ENCODE measurements around the gene MOGAT1. TPM values are rescaled to one million over a fixed set of nuclear protein-coding genes. Genes with fewer than 3 reads are reported as not detected.
A peak's percentile ranks its signal among the peaks of the same experiment; 100 is the strongest.

The MOGAT1 gene
- total and polyA plus RNA-seq, 2 of the 13 experiments (the other 11 are each of a cell fraction or from before 2014, with no cell fraction given), result 0.98 to 4.3 TPM

- TF ChIP-seq LBX2 (CRISPR knock-in tag; IDR thresholded peaks at IDR 0.05; ENCODE audit: borderline replicate concordance), result no peak
- TF ChIP-seq FLYWCH1 (CRISPR knock-in tag; IDR thresholded peaks at IDR 0.05), result 0 out of 2 replicates have a peak, but pooled peaks have one; percentile 56
- no peak for TF ChIP-seq ARNT (IDR thresholded peaks at IDR 0.05)
- no peak for TF ChIP-seq ELF1 (CRISPR knock-in tag; IDR thresholded peaks at IDR 0.05)
- TF ChIP-seq RCOR2 (CRISPR knock-in tag; IDR thresholded peaks at IDR 0.05), result no peak
- peak; percentile 39; the same call in 1 of the 2 replicates for TF ChIP-seq SNAPC4 (CRISPR knock-in tag; IDR thresholded peaks at IDR 0.05)
- TF ChIP-seq ZNF331 (CRISPR knock-in tag; IDR thresholded peaks at IDR 0.05), result no peak
- no peak for TF ChIP-seq ADNP (CRISPR knock-in tag; IDR thresholded peaks at IDR 0.05)
- TF ChIP-seq NR0B2 (CRISPR knock-in tag; IDR thresholded peaks at IDR 0.05), result peak; percentile 41; the same call in 1 of the 2 replicates
- TF ChIP-seq PCBP2 (optimal IDR thresholded peaks at IDR 0.05; ENCODE audit: low read depth, low read length, poor library complexity, severe bottlenecking), result peak; percentile 37
- TF ChIP-seq ZNF589 (CRISPR knock-in tag; conservative IDR thresholded peaks at IDR 0.05), result no peak
- peak; percentile 4; the same call in 1 of the 2 replicates for TF ChIP-seq MXD4 (CRISPR knock-in tag; IDR thresholded peaks at IDR 0.05)
- TF ChIP-seq GATAD2A (CRISPR knock-in tag; IDR thresholded peaks at IDR 0.05), result no peak
- TF ChIP-seq ZNF280D (CRISPR knock-in tag; IDR thresholded peaks at IDR 0.05), result 0 out of 2 replicates have a peak, but pooled peaks have one; percentile 25
- no peak for TF ChIP-seq RXRB (CRISPR knock-in tag; IDR thresholded peaks at IDR 0.05; ENCODE audit: borderline replicate concordance)
- peak; percentile 57; the same call in 1 of the 2 replicates for TF ChIP-seq MTERF4 (CRISPR knock-in tag; IDR thresholded peaks at IDR 0.05)
- TF ChIP-seq ZNF564 (CRISPR knock-in tag; IDR thresholded peaks at IDR 0.05), result no peak
- TF ChIP-seq ZNF605 (CRISPR knock-in tag; IDR thresholded peaks at IDR 0.05), result 0 out of 2 replicates have a peak, but pooled peaks have one; percentile 15
These were observed 14.7 kb upstream of the MOGAT1 start (continued) for GRCh38 chr2:222656526-222657446.

Data from HepG2 (cell line).